Panc1 (cell line): ENCODE results near the gene WDR6. TPM values are rescaled to one million over a fixed set of nuclear protein-coding genes. Genes with fewer than 3 reads are reported as not detected.

Source experiments
- ATAC-seq: fragments of 200-7000 bp; cut with Tn5 transposase; 2 replicates; pipeline ENCODE4 v1.9.1; 2020; ENCODE audit warnings: mild to moderate bottlenecking, moderate library complexity
- BruUV-seq: library from RNA; stranded (reverse); fragments of 400-500 nt; replicated peaks from 2 replicates; lab custom pipeline; 2021; lab: Mats Ljungman, UMichigan
- CTCF ChIA-PET: fragments of 300-600 bp; sonication (Branson Sonifier 250); formaldehyde crosslinking; loops from one replicate; lab custom pipeline; 2022; ENCODE audit warnings: antibody characterized with exemption; lab: Charles Lee
- POLR2A ChIA-PET: fragments of 300-600 bp; sonication (Branson Sonifier 250); formaldehyde crosslinking; loops from one replicate; lab custom pipeline; 2022; ENCODE audit warnings: antibody characterized with exemption; lab: Charles Lee
- DNase-seq: peaks from one replicate; pipeline ENCODE4 v3.0.0-alpha.2; 2010; ENCODE audit warnings: low read depth, low spot score
- H3K27ac ChIP-seq: 2 replicates; pipeline ENCODE4 v1.5.1; 2011; ENCODE audit warnings: mild to moderate bottlenecking, low read length, inconsistent platforms
- H3K27me3 ChIP-seq: fragments of 200-500 bp; sonication (Bioruptor generic); 2 replicates; pipeline ENCODE4 v1.6.0; 2014; ENCODE audit warnings: low read length, inconsistent platforms; ENCODE audit not compliant: control insufficient read depth, insufficient read depth
- H3K36me3 ChIP-seq: fragments of 200-500 bp; sonication (Bioruptor generic); 2 replicates; pipeline ENCODE4 v1.5.1; 2014; ENCODE audit warnings: inconsistent platforms, mild to moderate bottlenecking, low read length, moderate library complexity; ENCODE audit not compliant: control insufficient read depth, insufficient read depth
- H3K4me1 ChIP-seq: 2 replicates; pipeline ENCODE4 v1.5.1; 2011; ENCODE audit warnings: inconsistent platforms, mild to moderate bottlenecking, low read length, moderate library complexity; ENCODE audit not compliant: control insufficient read depth, insufficient read depth
- H3K4me3 ChIP-seq, 2 experiments: 2 replicates each; pipeline ENCODE4 v1.5.1; 2011 to 2012; ENCODE audit warnings: low read depth in 2 of 2, low read length in 2 of 2, mild to moderate bottlenecking in 2 of 2, inconsistent platforms in 1 of 2, moderate library complexity in 1 of 2
- H3K9me3 ChIP-seq: fragments of 200-500 bp; sonication (Bioruptor generic); 2 replicates; pipeline ENCODE4 v1.5.1; 2014; ENCODE audit warnings: low read depth, mild to moderate bottlenecking, inconsistent platforms, low read length, moderate library complexity; ENCODE audit not compliant: control insufficient read depth, insufficient read depth
- CTCF ChIP-seq: fragments of 450-650 bp; IDR thresholded peaks from 2 replicates; pipeline ENCODE4 v1.5.1; 2017; ENCODE audit warnings: mild to moderate bottlenecking
- POLR2AphosphoS5 ChIP-seq: IDR thresholded peaks from 2 replicates; pipeline ENCODE4 v1.6.1; 2012; ENCODE audit warnings: mild to moderate bottlenecking, low read depth, low read length, moderate library complexity
- REST ChIP-seq, 2 experiments: IDR thresholded peaks; 2 replicates each; pipeline ENCODE4 v1.6.1; 2011 to 2012; ENCODE audit warnings: low read depth in 2 of 2, control low read depth in 1 of 2, low read length in 1 of 2, mild to moderate bottlenecking in 1 of 2, moderate library complexity in 1 of 2; ENCODE audit not compliant: insufficient read depth in 1 of 2
- SIN3A ChIP-seq: IDR thresholded peaks from 2 replicates; pipeline ENCODE4 v1.6.1; 2012; ENCODE audit warnings: low read depth, mild to moderate bottlenecking, low read length, moderate library complexity, borderline replicate concordance; ENCODE audit not compliant: insufficient read depth
- TCF7L2 ChIP-seq: IDR thresholded peaks from 2 replicates; pipeline ENCODE4 v1.6.1; 2011; ENCODE audit warnings: mild to moderate bottlenecking, low read depth, low read length, inconsistent platforms
- in situ Hi-C: cut with HindIII; loops from 2 replicates; pipeline ENCODE4 v1.10.0; 2016; ENCODE audit warnings: low sequenced_read_pairs, low pct_unique_long_range_greater_than_20kb
- intact Hi-C: fragments of 100-400 bp; cut with micrococcal nuclease; formaldehyde crosslinking; loops from one replicate; pipeline ENCODE4 v1.10.0; 2022; ENCODE audit not compliant: unreplicated experiment
- total RNA-seq: library from RNA; stranded (reverse); gene quantifications from one replicate; pipeline ENCODE4 v1.2.1, GENCODE V29; 2021; ENCODE audit not compliant: unreplicated experiment

The WDR6 gene
- total RNA-seq, 1 experiment from 2014 or later = 142 TPM

GRCh38 chr3:49015765-49016164 lies 8.6 kb downstream of the WDR6 start:
- Histone ChIP-seq H3K4me3 (no peak overlapping the region), H3K27me3 (no peaks in the 10 kb centered on the region), H3K36me3 (peaks cover 2% of the 10 kb centered on the region; the same call in 1 of the 2 replicates), H3K4me1 (peaks cover 8% of the 10 kb centered on the region), H3K9me3 (no peaks in the 10 kb centered on the region), H3K27ac (no peak overlapping the region)
- ATAC-seq (no peak), DNase-seq (no peak)
- CTCF ChIA-PET = interaction anchor here (0.6 kb wide), 1 partner anchor 9 kb away, joined by 3 read pairs; the partner anchor contains the start of gene WDR6
- POLR2A ChIA-PET = interaction anchor here (1.1 kb wide), 1 partner anchor 9 kb away, joined by 4 read pairs; the partner anchor contains the start of gene WDR6
- intact Hi-C loops = no loop called here
- no TSS peak for BruUV-seq
- in situ Hi-C loops = no loop called here
- TF ChIP-seq REST (IDR thresholded peaks at IDR 0.05; ENCODE audit: insufficient read depth in 1 of 2, low read depth in 2 of 2, low read length in 1 of 2) = no peak
- TF ChIP-seq POLR2AphosphoS5 = no peak
- no peak for TF ChIP-seq CTCF
- TF ChIP-seq SIN3A = no peak
- no peak for TF ChIP-seq TCF7L2

GRCh38 chr3:49016414-49017228 lies 9.4 kb downstream of the WDR6 start:
- in situ Hi-C loops = no loop called here
- no peak for ATAC-seq
- ChIA-PET POLR2A (interaction anchor here (0.6 to 1.2 kb wide), 4 partner anchors 9 to 28 kb away, joined by 3 to 4 read pairs (median 4); partner anchors contain the start of genes P4HTM and WDR6), CTCF (no interaction called here)
- BruUV-seq = no TSS peak
- H3K27ac ChIP-seq = peak overlapping the region; percentile 97
- H3K4me1 ChIP-seq = peaks cover 8% of the 10 kb centered on the region
- H3K9me3 ChIP-seq = no peaks in the 10 kb centered on the region
- peak overlapping the region; percentile 71 to 90 for H3K4me3 ChIP-seq
- no peaks in the 10 kb centered on the region for H3K27me3 ChIP-seq
- intact Hi-C loops = no loop called here
- TF ChIP-seq POLR2AphosphoS5 (peak; percentile 58), SIN3A (no peak)
- H3K36me3 ChIP-seq = peaks cover 4% of the 10 kb centered on the region; the same call in 1 of the 2 replicates
- DNase-seq = no peak
